MM.1S (cell line): ENCODE data around the gene KDM2A.

Experiments
- EZH2 ChIP-seq: fragments of 300-600 bp; sonication (generic); optimal IDR thresholded peaks from 2 replicates; pipeline ENCODE3; 2017; ENCODE audit warnings: low read depth, mild to moderate bottlenecking, antibody characterized with exemption, low read length, mixed read lengths
- TF ChIP-seq, protein P1 (sequence below): fragments of 300-600 bp; sonication (generic); IDR thresholded peaks from 2 replicates; pipeline ENCODE4 v1.5.1; 2016; ENCODE audit warnings: antibody characterized with exemption, low read length, mixed read lengths

DNA sequence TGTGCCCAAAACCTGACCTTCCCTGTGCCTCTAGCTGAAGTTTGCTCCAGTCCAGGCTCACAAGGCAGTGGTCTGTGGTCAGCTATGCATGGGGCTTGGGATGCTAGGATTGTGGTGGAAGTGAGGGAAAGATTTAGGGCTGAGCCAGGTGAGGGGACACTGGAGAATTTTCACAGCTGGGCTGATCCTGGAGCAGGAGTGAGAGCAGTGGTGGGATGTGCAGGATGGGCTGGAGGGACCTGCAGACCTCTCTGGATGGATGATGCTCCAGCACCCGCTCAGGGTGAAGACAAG, 23.9 kb upstream of the KDM2A start:
- TF ChIP-seq, protein P1, sequence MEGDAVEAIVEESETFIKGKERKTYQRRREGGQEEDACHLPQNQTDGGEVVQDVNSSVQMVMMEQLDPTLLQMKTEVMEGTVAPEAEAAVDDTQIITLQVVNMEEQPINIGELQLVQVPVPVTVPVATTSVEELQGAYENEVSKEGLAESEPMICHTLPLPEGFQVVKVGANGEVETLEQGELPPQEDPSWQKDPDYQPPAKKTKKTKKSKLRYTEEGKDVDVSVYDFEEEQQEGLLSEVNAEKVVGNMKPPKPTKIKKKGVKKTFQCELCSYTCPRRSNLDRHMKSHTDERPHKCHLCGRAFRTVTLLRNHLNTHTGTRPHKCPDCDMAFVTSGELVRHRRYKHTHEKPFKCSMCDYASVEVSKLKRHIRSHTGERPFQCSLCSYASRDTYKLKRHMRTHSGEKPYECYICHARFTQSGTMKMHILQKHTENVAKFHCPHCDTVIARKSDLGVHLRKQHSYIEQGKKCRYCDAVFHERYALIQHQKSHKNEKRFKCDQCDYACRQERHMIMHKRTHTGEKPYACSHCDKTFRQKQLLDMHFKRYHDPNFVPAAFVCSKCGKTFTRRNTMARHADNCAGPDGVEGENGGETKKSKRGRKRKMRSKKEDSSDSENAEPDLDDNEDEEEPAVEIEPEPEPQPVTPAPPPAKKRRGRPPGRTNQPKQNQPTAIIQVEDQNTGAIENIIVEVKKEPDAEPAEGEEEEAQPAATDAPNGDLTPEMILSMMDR = no peak
- TF ChIP-seq EZH2 = no peak
